IPS DF 6.9 (cell line): ENCODE results near the gene RAB43.
"Not testable (repeated sequence)": the region's sequence is repeated elsewhere in the genome, so short reads cannot be mapped to it uniquely, and the experiment has no call there.

ENCODE experiments used
- DNase-seq: peaks from one replicate; pipeline ENCODE4 v3.0.0-alpha.2; 2013; ENCODE audit warnings: low read depth, low spot score
- H3K27ac ChIP-seq: one replicate; pipeline ENCODE4 v1.5.1; 2013; ENCODE audit warnings: low read length, control low read depth
- H3K27me3 ChIP-seq: 2 replicates; pipeline ENCODE4 v1.6.1; 2013; ENCODE audit warnings: mild to moderate bottlenecking, low read length; ENCODE audit not compliant: control insufficient read depth, insufficient read depth
- H3K36me3 ChIP-seq: 2 replicates; pipeline ENCODE4 v1.6.1; 2013; ENCODE audit warnings: low read length; ENCODE audit not compliant: control insufficient read depth, insufficient read depth
- H3K4me1 ChIP-seq: 2 replicates; pipeline ENCODE4 v1.6.1; 2013; ENCODE audit warnings: low read length; ENCODE audit not compliant: control insufficient read depth, insufficient read depth
- H3K4me3 ChIP-seq: 2 replicates; pipeline ENCODE4 v1.5.1; 2013; ENCODE audit warnings: mild to moderate bottlenecking, low read length
- H3K9me3 ChIP-seq: 2 replicates; pipeline ENCODE4 v1.6.1; 2013; ENCODE audit warnings: low read length, inconsistent platforms; ENCODE audit not compliant: control insufficient read depth, insufficient read depth
- WGBS: extraction: QIAGEN DNeasy Blood & Tissue Kit; methylation state at CpG from one replicate; pipeline ENCODE4 v1.1.7; 2013; ENCODE audit warnings: mixed read lengths, missing lambda C conversion rate; ENCODE audit not compliant: insufficient read length, insufficient coverage; 5-methylcytosine and 5-hydroxymethylcytosine counted together

Gene RAB43

DNA sequence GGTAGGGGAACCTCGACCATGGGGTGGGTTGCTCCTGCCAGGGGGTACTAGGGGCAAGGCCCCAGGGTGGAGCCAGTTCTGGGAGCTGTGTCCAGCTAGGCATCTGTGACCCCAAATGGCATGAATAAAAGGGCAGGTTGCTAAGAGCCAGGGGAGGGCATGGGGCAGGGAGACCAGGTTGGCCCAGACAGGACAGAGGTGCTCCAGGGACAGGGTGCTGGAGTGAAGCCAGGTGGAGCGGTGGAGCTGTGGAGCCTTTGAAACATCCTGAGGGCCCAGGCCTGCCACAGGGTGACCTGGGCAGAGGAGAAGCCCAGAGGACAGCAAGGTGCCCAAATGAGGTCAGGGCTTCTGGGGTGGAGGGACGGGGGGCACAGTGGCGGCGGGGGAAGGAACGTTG lies 33.3 kb downstream of the RAB43 start:
- H3K27ac ChIP-seq, H3K9me3 ChIP-seq, H3K27me3 ChIP-seq, DNase-seq, H3K4me3 ChIP-seq, H3K36me3 ChIP-seq, H3K4me1 ChIP-seq: not testable (repeated sequence)
- no CpG with 5 or more reads among the region's 6 CpGs for WGBS

DNA sequence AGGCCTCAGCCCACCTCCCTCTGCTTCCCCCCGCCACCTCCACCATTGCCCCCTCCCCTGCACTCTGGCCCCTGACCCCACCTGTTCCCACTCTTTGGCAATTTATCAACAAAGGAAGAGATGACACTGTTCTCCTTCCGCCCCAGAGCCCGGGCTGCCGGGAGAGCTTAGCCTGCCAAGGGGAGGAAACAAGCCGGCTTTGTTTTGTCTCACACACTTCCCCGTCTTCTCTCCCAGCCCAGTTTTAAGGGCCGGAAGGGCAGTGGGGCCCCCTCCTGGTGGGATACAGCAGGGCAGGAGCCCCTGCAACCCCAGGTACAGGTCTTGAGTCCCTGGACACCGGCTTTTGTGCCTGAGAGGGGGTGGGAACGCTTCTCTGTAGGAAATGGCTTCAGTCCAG lies 33.7 kb downstream of the RAB43 start:
- H3K27ac ChIP-seq, H3K4me3 ChIP-seq, DNase-seq, H3K4me1 ChIP-seq, H3K9me3 ChIP-seq, H3K27me3 ChIP-seq, H3K36me3 ChIP-seq: not testable (repeated sequence)
- no CpG with 5 or more reads among the region's 9 CpGs for WGBS

GRCh38 chr3:129087138-129087702 lies 34.4 kb downstream of the RAB43 start:
- Histone ChIP-seq H3K4me3 (no peak overlapping the region), H3K4me1 (no peaks in the 10 kb centered on the region), H3K27ac (no peak overlapping the region), H3K9me3 (no peaks in the 10 kb centered on the region), H3K27me3 (no peaks in the 10 kb centered on the region), H3K36me3 (no peaks in the 10 kb centered on the region; the same call in 1 of the 2 replicates)
- no CpG with 5 or more reads among the region's 8 CpGs for WGBS
- no peak for DNase-seq

GRCh38 chr3:129085818-129086217 lies 35.8 kb downstream of the RAB43 start:
- Histone ChIP-seq H3K27me3 (no peaks in the 10 kb centered on the region), H3K36me3 (no peaks in the 10 kb centered on the region), H3K4me1 (no peaks in the 10 kb centered on the region), H3K9me3 (no peaks in the 10 kb centered on the region), H3K27ac (no peak overlapping the region), H3K4me3 (no peak overlapping the region)
- DNase-seq = no peak
- WGBS = no CpG with 5 or more reads among the region's 4 CpGs

GRCh38 chr3:129085165-129085715 lies 36.4 kb downstream of the RAB43 start:
- Histone ChIP-seq H3K27me3 (no peaks in the 10 kb centered on the region), H3K4me3 (no peak overlapping the region), H3K9me3 (no peaks in the 10 kb centered on the region), H3K27ac (no peak overlapping the region), H3K36me3 (no peaks in the 10 kb centered on the region), H3K4me1 (no peaks in the 10 kb centered on the region)
- no CpG with 5 or more reads among the region's 12 CpGs for WGBS
- no peak for DNase-seq

- WGBS = no CpG with 5 or more reads among the region's 6 CpGs
- H3K36me3 ChIP-seq = no peaks in the 10 kb centered on the region
- no peaks in the 10 kb centered on the region for H3K4me1 ChIP-seq
- no peaks in the 10 kb centered on the region for H3K27me3 ChIP-seq
- H3K9me3 ChIP-seq = no peaks in the 10 kb centered on the region
- DNase-seq = no peak
- H3K27ac ChIP-seq = no peak overlapping the region
- H3K4me3 ChIP-seq = no peak overlapping the region
Measured at GRCh38 chr3:129084501-129084900, 37.1 kb downstream of the RAB43 start.

DNA sequence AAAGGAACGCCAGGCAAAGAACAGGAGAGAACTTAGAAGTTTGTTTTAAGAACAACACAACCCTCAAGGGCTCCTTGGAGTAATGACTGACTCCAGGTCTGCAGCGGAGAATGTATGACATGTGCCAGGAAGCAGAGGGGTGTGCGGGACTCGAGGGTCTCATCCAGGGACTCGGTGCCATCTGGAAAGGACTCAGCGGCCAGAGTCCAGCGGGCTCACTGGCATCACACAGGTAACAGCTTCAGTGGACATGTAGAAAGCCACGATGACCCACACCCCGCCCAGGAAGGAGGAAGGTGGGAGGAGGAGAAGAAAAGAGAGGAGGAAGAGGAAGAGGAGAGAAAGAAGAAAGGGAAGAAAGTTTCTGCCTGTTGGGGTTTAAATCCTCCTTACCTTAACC lies 39.6 kb downstream of the RAB43 start:
- Histone ChIP-seq H3K27ac (no peak overlapping the region), H3K9me3 (no peaks in the 10 kb centered on the region), H3K27me3 (no peaks in the 10 kb centered on the region), H3K36me3 (no peaks in the 10 kb centered on the region), H3K4me3 (no peak overlapping the region), H3K4me1 (no peaks in the 10 kb centered on the region)
- WGBS = no CpG with 5 or more reads among the region's 9 CpGs
- no peak for DNase-seq

DNA sequence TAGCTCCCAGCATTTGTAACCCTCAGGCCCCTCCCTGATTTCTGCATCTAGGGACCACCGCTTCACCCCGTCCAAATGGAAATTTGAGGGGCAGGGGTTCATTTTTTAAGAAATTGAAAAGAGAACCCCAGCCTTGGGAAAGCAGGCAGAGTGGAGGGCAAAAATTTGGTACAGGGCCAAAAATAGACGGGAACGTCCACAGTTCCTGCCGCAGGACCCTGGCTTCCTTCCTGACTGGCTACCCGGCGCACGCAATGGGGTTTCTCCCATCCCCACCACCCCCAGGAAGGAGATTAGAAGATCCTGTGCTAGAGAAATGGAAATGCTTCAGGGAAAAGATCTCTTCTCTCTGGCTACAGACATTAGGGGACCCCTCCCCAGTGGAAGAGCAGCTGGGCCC lies 40.1 kb downstream of the RAB43 start:
- no peak for DNase-seq
- no CpG with 5 or more reads among the region's 8 CpGs for WGBS

GRCh38 chr3:129078510-129078909 lies 43.1 kb downstream of the RAB43 start:
- no peak overlapping the region for H3K4me3 ChIP-seq
- no CpG with 5 or more reads among the region's 8 CpGs for WGBS
- no peak overlapping the region for H3K27ac ChIP-seq
- no peaks in the 10 kb centered on the region for H3K27me3 ChIP-seq
- no peaks in the 10 kb centered on the region for H3K4me1 ChIP-seq
- no peaks in the 10 kb centered on the region for H3K9me3 ChIP-seq
- H3K36me3 ChIP-seq = no peaks in the 10 kb centered on the region
- DNase-seq = no peak

More for the DNA sequence above, 40.1 kb downstream of the RAB43 start:
- no peaks in the 10 kb centered on the region for H3K9me3 ChIP-seq
- no peak overlapping the region for H3K27ac ChIP-seq
- H3K4me1 ChIP-seq = no peaks in the 10 kb centered on the region
- no peak overlapping the region for H3K4me3 ChIP-seq
- no peaks in the 10 kb centered on the region for H3K27me3 ChIP-seq
- no peaks in the 10 kb centered on the region for H3K36me3 ChIP-seq

GRCh38 chr3:129077222-129077621 lies 44.4 kb downstream of the RAB43 start:
- H3K4me1 ChIP-seq = no peaks in the 10 kb centered on the region
- no CpG with 5 or more reads among the region's 7 CpGs for WGBS
- H3K27me3 ChIP-seq = no peaks in the 10 kb centered on the region
- H3K27ac ChIP-seq = no peak overlapping the region
- DNase-seq = no peak
- no peaks in the 10 kb centered on the region for H3K36me3 ChIP-seq
- no peaks in the 10 kb centered on the region for H3K9me3 ChIP-seq
- no peak overlapping the region for H3K4me3 ChIP-seq
